GM23338 (cell line): Measurements from ENCODE around the gene PPP1R37. TPM values are rescaled to one million over a fixed set of nuclear protein-coding genes. Genes with fewer than 3 reads are reported as not detected.

Experiments used
- ATAC-seq: fragments of 200-7000 bp; cut with Tn5 transposase; 3 replicates; pipeline ENCODE4 v1.9.1; 2020
- DNase-seq: peaks from one replicate; pipeline ENCODE4 v3.0.0-alpha.2; 2015; ENCODE audit warnings: low spot score
- H2AFZ ChIP-seq: fragments of 200-600 bp; sonication (generic); 2 replicates; pipeline ENCODE4 v1.8.0; 2016; ENCODE audit warnings: antibody characterized with exemption, mild to moderate bottlenecking, moderate library complexity
- H3F3A ChIP-seq: fragments of 200-600 bp; sonication (generic); replicated peaks from 2 replicates; pipeline ENCODE4 v1.8.0; 2017; ENCODE audit warnings: antibody characterized with exemption, mixed run types, low read depth
- H3K27ac ChIP-seq: fragments of 200-600 bp; sonication (generic); 2 replicates; pipeline ENCODE4 v1.6.1; 2016; ENCODE audit warnings: low read depth
- H3K27me3 ChIP-seq: fragments of 200-600 bp; sonication (generic); 2 replicates; pipeline ENCODE4 v1.8.0; 2016; ENCODE audit warnings: mild to moderate bottlenecking, mixed run types, moderate library complexity; ENCODE audit not compliant: insufficient read depth
- H3K36me3 ChIP-seq: fragments of 200-600 bp; sonication (generic); 2 replicates; pipeline ENCODE4 v1.8.0; 2016; ENCODE audit warnings: mild to moderate bottlenecking; ENCODE audit not compliant: insufficient read depth
- H3K4me1 ChIP-seq: fragments of 200-600 bp; sonication (generic); 2 replicates; pipeline ENCODE4 v1.8.0; 2016; ENCODE audit warnings: mild to moderate bottlenecking, moderate library complexity; ENCODE audit not compliant: insufficient read depth
- H3K4me2 ChIP-seq: fragments of 200-600 bp; sonication (generic); 2 replicates; pipeline ENCODE4 v1.7.1; 2017; ENCODE audit warnings: mixed run types
- H3K4me3 ChIP-seq: fragments of 200-600 bp; sonication (generic); 2 replicates; pipeline ENCODE4 v1.6.1; 2016; ENCODE audit warnings: mixed run types
- H3K79me2 ChIP-seq: fragments of 200-600 bp; sonication (generic); replicated peaks from 2 replicates; pipeline ENCODE4 v1.8.0; 2017; ENCODE audit warnings: mild to moderate bottlenecking; ENCODE audit not compliant: insufficient read depth
- H3K9me2 ChIP-seq: fragments of 200-600 bp; sonication (generic); 2 replicates; pipeline ENCODE4 v1.8.0; 2017; ENCODE audit not compliant: insufficient read depth
- H4K20me1 ChIP-seq: fragments of 200-600 bp; sonication (generic); replicated peaks from 2 replicates; pipeline ENCODE4 v1.8.0; 2017; ENCODE audit warnings: mild to moderate bottlenecking; ENCODE audit not compliant: insufficient read depth
- H3K27ac Mint-ChIP-seq: 2 replicates; pipeline ENCODE4 v1.8.0; 2020; ENCODE audit warnings: inconsistent platforms, mild to moderate bottlenecking, moderate library complexity, mixed read lengths
- H3K27me3 Mint-ChIP-seq: 3 replicates; pipeline ENCODE4 v1.8.0; 2022; ENCODE audit warnings: low read depth, mild to moderate bottlenecking, moderate library complexity, mixed read lengths, inconsistent platforms; ENCODE audit not compliant: insufficient read depth, poor library complexity
- H3K36me3 Mint-ChIP-seq: 3 replicates; pipeline ENCODE4 v1.8.0; 2021; ENCODE audit warnings: low read depth, mild to moderate bottlenecking, inconsistent platforms, moderate library complexity, mixed read lengths
- H3K4me1 Mint-ChIP-seq: 3 replicates; pipeline ENCODE4 v1.8.0; 2020; ENCODE audit warnings: mild to moderate bottlenecking, inconsistent platforms, mixed read lengths
- H3K4me3 Mint-ChIP-seq: 3 replicates; pipeline ENCODE4 v1.8.0; 2021; ENCODE audit warnings: moderate library complexity, mild to moderate bottlenecking, inconsistent platforms, mixed read lengths
- H3K9me3 Mint-ChIP-seq: 3 replicates; pipeline ENCODE4 v1.8.0; 2020; ENCODE audit warnings: moderate library complexity, mild to moderate bottlenecking, inconsistent platforms, mixed read lengths
- CREB1 ChIP-seq: fragments of 250-450 bp; sonication (Bioruptor Pico); IDR thresholded peaks from 2 replicates; pipeline ENCODE4 v1.5.0; 2020; ENCODE audit warnings: low read depth, mild to moderate bottlenecking, moderate library complexity
- EZH2 ChIP-seq: fragments of 200-600 bp; sonication (generic); IDR thresholded peaks from one replicate; pipeline ENCODE4 v1.8.0; 2017; ENCODE audit warnings: antibody characterized with exemption, mild to moderate bottlenecking, low read depth; ENCODE audit not compliant: unreplicated experiment
- EZH2phosphoT487 ChIP-seq: fragments of 200-600 bp; sonication (generic); IDR thresholded peaks from one replicate; pipeline ENCODE4 v1.8.1; 2018; ENCODE audit warnings: antibody characterized with exemption; ENCODE audit not compliant: unreplicated experiment
- JUNB ChIP-seq: IDR thresholded peaks from one replicate; pipeline ENCODE4 v1.6.1; 2016; ENCODE audit warnings: antibody characterized with exemption; ENCODE audit not compliant: unreplicated experiment
- POLR2AphosphoS5 ChIP-seq: IDR thresholded peaks from 2 replicates; pipeline ENCODE4 v1.6.1; 2016; ENCODE audit warnings: antibody characterized with exemption, low read depth
- STAT1 ChIP-seq: IDR thresholded peaks from one replicate; pipeline ENCODE4 v1.6.1; 2016; ENCODE audit warnings: antibody characterized with exemption; ENCODE audit not compliant: unreplicated experiment
- ZNF114 ChIP-seq: fragments of 250-450 bp; sonication (Bioruptor Pico); IDR thresholded peaks from 2 replicates; pipeline ENCODE4 v1.5.0; 2020; ENCODE audit warnings: mild to moderate bottlenecking, moderate library complexity
- ZNF331 ChIP-seq: fragments of 250-450 bp; sonication (Bioruptor Pico); IDR thresholded peaks from 2 replicates; pipeline ENCODE4 v1.5.0; 2020; ENCODE audit warnings: low read depth, mild to moderate bottlenecking, moderate library complexity
- polyA plus RNA-seq: library from polyadenylated mRNA; unstranded; fragments of >200 nt; fragmentation: Nextera tagmentation; extraction: Ambion mirVana; gene quantifications from 2 replicates; pipeline ENCODE4 v1.2.1, GENCODE V29; 2016
- total RNA-seq: library from RNA; depleted of rRNA; stranded (reverse); fragments of >200 nt; shearing (Covaris generic); gene quantifications from 2 replicates; pipeline ENCODE4 v1.2.3, GENCODE V29; 2014
- TF ChIP-seq, protein P1 (sequence below): fragments of 250-450 bp; sonication (Bioruptor Pico); IDR thresholded peaks from 2 replicates; pipeline ENCODE4 v1.5.0; 2020; ENCODE audit warnings: mild to moderate bottlenecking, moderate library complexity
- TF ChIP-seq, protein P2 (sequence below): IDR thresholded peaks from 2 replicates; pipeline ENCODE4 v1.6.1; 2016; ENCODE audit warnings: antibody characterized with exemption
- TF ChIP-seq, protein P3 (sequence below): IDR thresholded peaks from one replicate; pipeline ENCODE4 v1.6.1; 2018; ENCODE audit warnings: antibody characterized with exemption; ENCODE audit not compliant: unreplicated experiment

The PPP1R37 gene
- total and polyA plus RNA-seq, 2 experiments from 2014 or later, result 6.9 to 47.2 TPM

DNA sequence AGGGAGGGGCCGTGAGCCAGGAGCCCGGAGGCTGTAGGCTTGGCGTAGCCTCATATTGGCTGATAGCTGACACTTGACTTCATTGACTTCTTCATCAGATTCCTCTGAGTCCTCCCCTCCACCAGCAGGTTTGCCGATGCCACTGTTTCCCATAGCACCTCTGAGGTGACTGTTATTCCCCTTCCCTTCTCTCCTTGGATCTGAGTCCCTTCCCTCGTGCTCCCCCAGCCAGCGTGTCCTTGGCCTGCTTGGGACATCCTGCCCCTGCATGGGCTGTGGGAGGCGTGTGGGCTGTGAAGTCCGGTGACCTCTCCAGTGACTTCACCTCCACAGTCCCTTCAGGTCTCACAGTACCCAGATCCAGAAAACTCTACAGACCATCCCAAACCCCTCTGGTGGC lies 8.8 kb downstream of the PPP1R37 start:
- Histone ChIP-seq H3K4me2 (no peak overlapping the region), H3K36me3 (no peaks in the 10 kb centered on the region), H3K79me2 (peaks cover 95% of the 10 kb centered on the region), H3K4me3 (no peak overlapping the region), H3K27me3 (no peaks in the 10 kb centered on the region), H3K4me1 (peaks cover 17% of the 10 kb centered on the region; the same call in 1 of the 2 replicates), H4K20me1 (peaks cover 60% of the 10 kb centered on the region), H3K27ac (no peak overlapping the region), H3K9me2 (no peaks in the 10 kb centered on the region), H3F3A (no peaks in the 10 kb centered on the region), H2AFZ (no peak overlapping the region)
- no peaks in the 10 kb centered on the region for H3K9me3 Mint-ChIP-seq
- peaks cover 4% of the 10 kb centered on the region; the same call in 2 of the 3 replicates for H3K36me3 Mint-ChIP-seq
- ATAC-seq (no peak), DNase-seq (no peak)
- peaks cover 70% of the 10 kb centered on the region for H3K4me1 Mint-ChIP-seq
- peaks cover 9% of the 10 kb centered on the region for H3K27me3 Mint-ChIP-seq
- no peak overlapping the region for H3K27ac Mint-ChIP-seq
- TF ChIP-seq CREB1 (CRISPR knock-in tag) (no peak), STAT1 (no peak), EZH2phosphoT487 (no peak), ZNF331 (CRISPR knock-in tag) (no peak), ZNF114 (CRISPR knock-in tag) (no peak), EZH2 (no peak), JUNB (no peak), POLR2AphosphoS5 (no peak)
- TF ChIP-seq, protein P1, sequence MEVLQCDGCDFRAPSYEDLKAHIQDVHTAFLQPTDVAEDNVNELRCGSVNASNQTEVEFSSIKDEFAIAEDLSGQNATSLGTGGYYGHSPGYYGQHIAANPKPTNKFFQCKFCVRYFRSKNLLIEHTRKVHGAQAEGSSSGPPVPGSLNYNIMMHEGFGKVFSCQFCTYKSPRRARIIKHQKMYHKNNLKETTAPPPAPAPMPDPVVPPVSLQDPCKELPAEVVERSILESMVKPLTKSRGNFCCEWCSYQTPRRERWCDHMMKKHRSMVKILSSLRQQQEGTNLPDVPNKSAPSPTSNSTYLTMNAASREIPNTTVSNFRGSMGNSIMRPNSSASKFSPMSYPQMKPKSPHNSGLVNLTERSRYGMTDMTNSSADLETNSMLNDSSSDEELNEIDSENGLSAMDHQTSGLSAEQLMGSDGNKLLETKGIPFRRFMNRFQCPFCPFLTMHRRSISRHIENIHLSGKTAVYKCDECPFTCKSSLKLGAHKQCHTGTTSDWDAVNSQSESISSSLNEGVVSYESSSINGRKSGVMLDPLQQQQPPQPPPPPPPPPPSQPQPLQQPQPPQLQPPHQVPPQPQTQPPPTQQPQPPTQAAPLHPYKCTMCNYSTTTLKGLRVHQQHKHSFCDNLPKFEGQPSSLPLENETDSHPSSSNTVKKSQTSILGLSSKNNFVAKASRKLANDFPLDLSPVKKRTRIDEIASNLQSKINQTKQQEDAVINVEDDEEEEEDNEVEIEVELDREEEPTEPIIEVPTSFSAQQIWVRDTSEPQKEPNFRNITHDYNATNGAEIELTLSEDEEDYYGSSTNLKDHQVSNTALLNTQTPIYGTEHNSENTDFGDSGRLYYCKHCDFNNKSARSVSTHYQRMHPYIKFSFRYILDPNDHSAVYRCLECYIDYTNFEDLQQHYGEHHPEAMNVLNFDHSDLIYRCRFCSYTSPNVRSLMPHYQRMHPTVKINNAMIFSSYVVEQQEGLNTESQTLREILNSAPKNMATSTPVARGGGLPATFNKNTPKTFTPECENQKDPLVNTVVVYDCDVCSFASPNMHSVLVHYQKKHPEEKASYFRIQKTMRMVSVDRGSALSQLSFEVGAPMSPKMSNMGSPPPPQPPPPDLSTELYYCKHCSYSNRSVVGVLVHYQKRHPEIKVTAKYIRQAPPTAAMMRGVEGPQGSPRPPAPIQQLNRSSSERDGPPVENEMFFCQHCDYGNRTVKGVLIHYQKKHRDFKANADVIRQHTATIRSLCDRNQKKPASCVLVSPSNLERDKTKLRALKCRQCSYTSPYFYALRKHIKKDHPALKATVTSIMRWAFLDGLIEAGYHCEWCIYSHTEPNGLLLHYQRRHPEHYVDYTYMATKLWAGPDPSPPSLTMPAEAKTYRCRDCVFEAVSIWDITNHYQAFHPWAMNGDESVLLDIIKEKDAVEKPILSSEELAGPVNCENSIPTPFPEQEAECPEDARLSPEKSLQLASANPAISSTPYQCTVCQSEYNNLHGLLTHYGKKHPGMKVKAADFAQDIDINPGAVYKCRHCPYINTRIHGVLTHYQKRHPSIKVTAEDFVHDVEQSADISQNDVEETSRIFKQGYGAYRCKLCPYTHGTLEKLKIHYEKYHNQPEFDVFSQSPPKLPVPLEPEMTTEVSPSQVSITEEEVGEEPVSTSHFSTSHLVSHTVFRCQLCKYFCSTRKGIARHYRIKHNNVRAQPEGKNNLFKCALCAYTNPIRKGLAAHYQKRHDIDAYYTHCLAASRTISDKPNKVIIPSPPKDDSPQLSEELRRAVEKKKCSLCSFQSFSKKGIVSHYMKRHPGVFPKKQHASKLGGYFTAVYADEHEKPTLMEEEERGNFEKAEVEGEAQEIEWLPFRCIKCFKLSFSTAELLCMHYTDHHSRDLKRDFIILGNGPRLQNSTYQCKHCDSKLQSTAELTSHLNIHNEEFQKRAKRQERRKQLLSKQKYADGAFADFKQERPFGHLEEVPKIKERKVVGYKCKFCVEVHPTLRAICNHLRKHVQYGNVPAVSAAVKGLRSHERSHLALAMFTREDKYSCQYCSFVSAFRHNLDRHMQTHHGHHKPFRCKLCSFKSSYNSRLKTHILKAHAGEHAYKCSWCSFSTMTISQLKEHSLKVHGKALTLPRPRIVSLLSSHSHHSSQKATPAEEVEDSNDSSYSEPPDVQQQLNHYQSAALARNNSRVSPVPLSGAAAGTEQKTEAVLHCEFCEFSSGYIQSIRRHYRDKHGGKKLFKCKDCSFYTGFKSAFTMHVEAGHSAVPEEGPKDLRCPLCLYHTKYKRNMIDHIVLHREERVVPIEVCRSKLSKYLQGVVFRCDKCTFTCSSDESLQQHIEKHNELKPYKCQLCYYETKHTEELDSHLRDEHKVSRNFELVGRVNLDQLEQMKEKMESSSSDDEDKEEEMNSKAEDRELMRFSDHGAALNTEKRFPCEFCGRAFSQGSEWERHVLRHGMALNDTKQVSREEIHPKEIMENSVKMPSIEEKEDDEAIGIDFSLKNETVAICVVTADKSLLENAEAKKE (CRISPR knock-in tag), result no peak
- TF ChIP-seq, protein P2, sequence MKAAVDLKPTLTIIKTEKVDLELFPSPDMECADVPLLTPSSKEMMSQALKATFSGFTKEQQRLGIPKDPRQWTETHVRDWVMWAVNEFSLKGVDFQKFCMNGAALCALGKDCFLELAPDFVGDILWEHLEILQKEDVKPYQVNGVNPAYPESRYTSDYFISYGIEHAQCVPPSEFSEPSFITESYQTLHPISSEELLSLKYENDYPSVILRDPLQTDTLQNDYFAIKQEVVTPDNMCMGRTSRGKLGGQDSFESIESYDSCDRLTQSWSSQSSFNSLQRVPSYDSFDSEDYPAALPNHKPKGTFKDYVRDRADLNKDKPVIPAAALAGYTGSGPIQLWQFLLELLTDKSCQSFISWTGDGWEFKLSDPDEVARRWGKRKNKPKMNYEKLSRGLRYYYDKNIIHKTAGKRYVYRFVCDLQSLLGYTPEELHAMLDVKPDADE, result no peak
- TF ChIP-seq, protein P3, sequence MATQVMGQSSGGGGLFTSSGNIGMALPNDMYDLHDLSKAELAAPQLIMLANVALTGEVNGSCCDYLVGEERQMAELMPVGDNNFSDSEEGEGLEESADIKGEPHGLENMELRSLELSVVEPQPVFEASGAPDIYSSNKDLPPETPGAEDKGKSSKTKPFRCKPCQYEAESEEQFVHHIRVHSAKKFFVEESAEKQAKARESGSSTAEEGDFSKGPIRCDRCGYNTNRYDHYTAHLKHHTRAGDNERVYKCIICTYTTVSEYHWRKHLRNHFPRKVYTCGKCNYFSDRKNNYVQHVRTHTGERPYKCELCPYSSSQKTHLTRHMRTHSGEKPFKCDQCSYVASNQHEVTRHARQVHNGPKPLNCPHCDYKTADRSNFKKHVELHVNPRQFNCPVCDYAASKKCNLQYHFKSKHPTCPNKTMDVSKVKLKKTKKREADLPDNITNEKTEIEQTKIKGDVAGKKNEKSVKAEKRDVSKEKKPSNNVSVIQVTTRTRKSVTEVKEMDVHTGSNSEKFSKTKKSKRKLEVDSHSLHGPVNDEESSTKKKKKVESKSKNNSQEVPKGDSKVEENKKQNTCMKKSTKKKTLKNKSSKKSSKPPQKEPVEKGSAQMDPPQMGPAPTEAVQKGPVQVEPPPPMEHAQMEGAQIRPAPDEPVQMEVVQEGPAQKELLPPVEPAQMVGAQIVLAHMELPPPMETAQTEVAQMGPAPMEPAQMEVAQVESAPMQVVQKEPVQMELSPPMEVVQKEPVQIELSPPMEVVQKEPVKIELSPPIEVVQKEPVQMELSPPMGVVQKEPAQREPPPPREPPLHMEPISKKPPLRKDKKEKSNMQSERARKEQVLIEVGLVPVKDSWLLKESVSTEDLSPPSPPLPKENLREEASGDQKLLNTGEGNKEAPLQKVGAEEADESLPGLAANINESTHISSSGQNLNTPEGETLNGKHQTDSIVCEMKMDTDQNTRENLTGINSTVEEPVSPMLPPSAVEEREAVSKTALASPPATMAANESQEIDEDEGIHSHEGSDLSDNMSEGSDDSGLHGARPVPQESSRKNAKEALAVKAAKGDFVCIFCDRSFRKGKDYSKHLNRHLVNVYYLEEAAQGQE, result no peak
- H3K4me3 Mint-ChIP-seq, result no peak overlapping the region
